GM18873 (cell line): ENCODE measurements around the gene AKT3.
A peak's percentile ranks its signal among the peaks of the same experiment; 100 is the strongest.

Experiments used
- ATAC-seq: cut with Tn5 transposase; IDR thresholded peaks from one replicate; pipeline ENCODE4 v1.9.1; 2021; ENCODE audit warnings: mild to moderate bottlenecking, moderate library complexity, moderate number of reproducible peaks; ENCODE audit not compliant: unreplicated experiment, low FRiP score

AKT3 gene

DNA sequence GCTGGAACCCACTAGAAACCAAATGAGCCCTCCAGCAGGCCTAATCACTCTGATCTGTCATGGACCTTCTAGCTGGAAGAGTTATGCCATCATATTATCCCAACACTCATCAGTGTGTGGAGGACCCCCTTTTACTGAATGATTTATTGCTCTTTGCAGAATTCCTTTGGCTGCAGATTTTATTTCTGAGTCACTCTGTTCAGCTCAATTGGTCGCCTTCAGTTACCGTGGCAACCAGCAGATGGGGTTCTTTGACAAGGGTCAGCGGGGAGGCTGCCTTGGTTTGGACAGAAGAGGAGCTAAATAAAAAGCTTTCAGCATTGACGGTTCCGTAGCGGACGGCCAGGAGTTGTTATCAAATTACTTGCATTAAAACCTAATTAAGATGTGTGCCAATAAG is 374.1 kb downstream of the AKT3 start:
- no peak for ATAC-seq

GRCh38 chr1:243474906-243475305 is 375.1 kb downstream of the AKT3 start:
- no peak for ATAC-seq

- no peak for ATAC-seq
These were observed 375.7 kb downstream of the AKT3 start for GRCh38 chr1:243474136-243474881.

DNA sequence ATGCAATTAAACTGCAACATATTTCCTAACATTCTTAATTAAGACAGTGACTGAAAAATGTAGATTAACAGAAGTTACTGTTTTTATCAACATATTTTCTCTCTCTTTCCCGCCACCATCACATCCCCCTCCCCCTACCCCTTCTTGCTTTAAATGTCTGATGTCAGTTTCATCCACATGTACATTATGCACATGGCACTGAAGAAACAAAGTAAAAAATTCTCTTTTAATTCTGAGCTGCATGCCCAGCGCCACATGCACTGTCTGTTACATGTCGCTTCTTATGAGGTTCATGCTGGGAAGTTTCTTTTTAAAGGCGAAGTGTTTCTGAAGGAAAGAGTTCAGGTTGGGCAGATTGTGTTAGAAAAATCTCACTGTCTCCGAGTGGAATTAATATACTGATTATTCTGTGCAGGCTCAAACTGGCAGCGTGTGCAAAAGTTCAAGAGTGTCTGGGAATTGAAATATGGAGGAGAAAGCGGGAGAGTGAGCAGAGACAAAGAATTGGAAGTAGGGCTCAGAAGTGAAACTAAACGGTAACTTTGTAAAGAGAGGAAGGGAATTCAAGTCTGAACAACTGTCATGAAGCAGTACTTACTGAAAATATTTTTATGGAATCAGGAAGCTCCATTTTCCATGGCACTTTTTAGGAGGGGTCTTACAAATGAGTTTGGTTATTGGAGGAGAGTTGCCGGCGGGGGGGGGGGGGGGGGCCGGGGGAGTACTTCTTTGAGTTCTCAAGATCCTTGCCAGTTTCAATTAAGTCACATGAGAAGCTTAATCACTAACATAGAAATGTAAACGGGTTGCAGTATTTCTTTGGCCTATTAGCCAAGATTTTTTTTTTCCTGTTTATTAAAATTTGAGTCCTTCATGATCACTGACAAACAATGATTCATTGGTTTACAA is 376.6 kb downstream of the AKT3 start:
- ATAC-seq: no peak

- peak; percentile 81 for ATAC-seq
These were observed 378.0 kb downstream of the AKT3 start for GRCh38 chr1:243471754-243472745.

GRCh38 chr1:243471026-243471685 is 378.9 kb downstream of the AKT3 start:
- ATAC-seq: no peak

- ATAC-seq: no peak
These were observed 379.5 kb downstream of the AKT3 start for GRCh38 chr1:243470502-243470901.

DNA sequence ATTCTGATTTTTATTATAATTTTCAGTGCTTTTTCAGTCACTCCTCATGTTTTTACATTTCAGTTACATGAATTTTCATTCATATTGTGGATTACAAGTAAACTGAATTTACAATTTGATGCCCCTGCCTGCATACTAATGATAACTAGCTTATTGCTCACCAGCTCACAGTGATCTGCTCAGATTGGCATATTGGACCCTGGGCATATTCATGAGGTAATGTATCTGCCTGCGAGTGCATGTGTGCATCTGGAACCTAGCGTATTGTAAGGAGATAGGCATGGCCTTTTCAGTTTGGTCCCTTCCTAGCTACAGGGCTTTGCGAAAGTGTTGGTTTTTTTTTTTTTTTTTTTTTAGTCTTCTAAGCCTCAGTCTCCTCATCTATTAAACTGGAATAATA is 380.5 kb downstream of the AKT3 start:
- ATAC-seq: no peak

DNA sequence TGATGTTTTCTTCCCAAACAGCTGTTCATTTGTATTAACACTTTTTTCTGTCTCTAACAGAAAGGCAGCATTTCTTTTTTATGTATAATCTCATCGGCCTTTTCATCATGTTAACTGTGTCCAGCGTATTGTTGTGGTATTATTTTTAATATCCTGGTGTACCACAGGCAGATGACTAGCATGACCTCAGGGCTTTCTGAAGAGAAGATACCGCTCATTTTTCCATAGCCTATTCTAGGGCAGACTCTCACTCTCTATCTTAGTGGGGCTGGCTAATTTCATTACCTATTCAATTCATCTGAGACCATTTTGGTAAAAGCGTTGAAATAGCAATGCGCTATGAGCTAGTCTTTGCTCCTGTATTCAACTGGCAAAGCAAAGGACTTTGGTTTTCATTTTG is 384.3 kb downstream of the AKT3 start:
- no peak for ATAC-seq

DNA sequence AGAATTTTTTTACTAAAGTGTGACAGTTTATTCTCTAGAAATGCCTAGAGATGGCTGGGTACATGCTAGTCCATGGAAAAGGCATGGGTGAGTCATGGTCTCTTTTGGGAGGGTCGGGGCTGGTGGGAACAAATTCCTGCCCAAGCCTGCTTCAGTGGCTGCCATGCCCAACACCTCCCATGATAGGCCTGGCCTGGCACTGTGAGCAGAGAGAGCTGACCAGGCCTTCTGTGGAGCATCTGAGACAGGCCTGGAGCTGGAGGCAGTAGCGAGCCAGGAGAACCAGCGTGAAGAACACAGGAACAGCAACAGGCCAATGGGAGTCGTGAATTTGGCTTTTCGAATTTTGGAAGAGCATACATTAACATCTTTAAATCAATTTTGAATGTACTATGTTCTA is 385.0 kb downstream of the AKT3 start:
- ATAC-seq: no peak

GRCh38 chr1:243462929-243463697 is 386.9 kb downstream of the AKT3 start:
- no peak for ATAC-seq

- no peak for ATAC-seq
These were observed 388.3 kb downstream of the AKT3 start for GRCh38 chr1:243461700-243462099.

DNA sequence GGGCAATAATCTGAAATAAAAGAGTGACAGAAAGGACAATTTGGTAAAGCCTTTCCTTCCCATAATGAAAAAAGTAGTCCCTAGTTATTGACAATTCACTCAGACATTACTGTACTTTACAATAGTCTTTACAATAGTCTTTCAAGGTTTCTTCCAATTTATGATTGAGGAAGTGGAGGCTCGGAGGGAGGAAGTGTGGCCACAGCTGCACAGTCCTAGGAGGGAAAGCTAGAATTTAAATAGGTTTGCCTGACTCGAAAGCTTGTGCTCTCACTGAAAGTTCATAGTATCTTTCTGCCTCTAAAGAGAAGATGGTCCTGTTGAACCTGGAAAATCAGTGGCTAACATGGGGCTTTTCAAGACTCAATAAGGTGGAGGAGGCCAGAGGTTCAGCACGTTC is 391.0 kb downstream of the AKT3 start:
- ATAC-seq: no peak

DNA sequence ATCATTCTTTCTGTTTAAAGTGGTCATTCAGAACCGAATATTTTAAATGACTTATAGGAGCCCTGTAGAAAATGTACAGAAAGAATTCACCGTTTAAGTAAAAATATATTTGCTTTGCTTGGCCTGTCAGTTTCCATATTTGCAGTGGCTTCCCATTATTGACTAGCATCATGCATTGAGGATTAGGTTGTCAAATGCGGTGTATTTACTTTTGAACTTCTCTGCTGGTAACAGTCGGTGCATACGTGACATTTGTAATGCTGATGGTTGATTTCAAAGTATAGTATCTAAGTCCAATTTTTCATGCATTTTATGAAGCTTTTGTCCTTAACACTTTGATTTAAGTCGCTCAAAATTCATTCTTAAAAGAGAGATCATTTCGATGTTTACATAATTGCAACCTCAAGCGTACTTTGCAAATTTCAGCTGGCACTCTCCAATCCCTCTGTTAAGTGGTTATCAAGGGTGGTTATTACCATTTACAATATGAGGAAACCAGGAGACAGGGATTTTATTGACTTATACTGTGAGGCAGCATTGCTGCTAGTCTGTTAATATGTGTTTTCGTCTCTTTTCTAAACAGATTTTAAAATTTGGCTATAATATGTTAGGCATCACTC is 392.6 kb downstream of the AKT3 start:
- no peak for ATAC-seq

- no peak for ATAC-seq
These were observed 394.0 kb downstream of the AKT3 start for GRCh38 chr1:243455760-243456651.

- no peak for ATAC-seq
These were observed 395.6 kb downstream of the AKT3 start for GRCh38 chr1:243454328-243454997.

DNA sequence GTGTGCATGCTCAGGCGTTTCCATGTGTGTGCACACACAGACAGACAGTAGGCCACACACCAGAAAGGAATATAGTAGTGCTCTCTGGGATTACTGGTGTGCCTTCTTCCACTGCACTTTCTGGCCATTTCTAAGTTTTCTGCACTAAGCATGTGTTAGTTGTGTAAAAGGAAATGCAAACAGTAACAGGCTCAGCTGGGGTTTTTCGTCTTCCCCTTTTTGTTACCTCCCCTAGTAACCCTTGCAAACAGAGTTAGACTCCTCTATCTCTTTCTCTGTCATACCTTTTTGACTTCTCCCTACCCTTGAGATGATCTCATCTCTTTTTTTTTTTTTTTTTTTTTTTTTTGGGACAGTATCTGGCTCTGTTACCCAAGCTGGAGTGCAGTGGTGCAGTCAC is 398.0 kb downstream of the AKT3 start:
- ATAC-seq: no peak
